ENCODE data around the gene PAQR6. TPM values are rescaled to one million over a fixed set of nuclear protein-coding genes. Genes with fewer than 3 reads are reported as not detected.

The PAQR6 gene
- total RNA-seq, 1 experiment from 2014 or later: 15.8 TPM

DNA sequence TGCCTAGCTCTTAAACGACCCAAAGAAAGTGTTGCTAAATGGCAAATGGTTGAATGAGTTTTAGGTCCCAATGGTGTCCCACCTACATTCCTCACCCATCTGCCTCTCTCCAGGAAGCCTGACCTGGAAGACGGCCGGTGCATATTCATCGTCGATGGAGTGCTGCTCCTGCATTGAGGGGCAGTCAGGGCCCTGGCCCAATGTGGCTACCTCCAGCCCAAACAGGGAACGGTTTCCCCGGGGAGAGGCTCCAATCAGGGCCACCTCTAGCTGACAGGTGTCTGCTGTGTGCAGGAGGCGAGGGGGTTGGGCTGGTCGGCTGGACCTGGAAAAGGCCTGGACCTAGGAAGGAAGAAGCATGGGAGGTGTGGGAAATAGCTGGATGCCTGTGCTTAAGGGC, 46.0 kb upstream of the PAQR6 start:
- no peak overlapping the region for H3K56ac ChIP-seq (ENCODE audit: insufficient read length, low read depth, low read length)
- H4K20me1 ChIP-seq (ENCODE audit: control insufficient read depth, insufficient read depth, insufficient read length): no peaks in the 10 kb centered on the region
- H2BK20ac ChIP-seq (ENCODE audit: low read depth, low read length, poor library complexity, severe bottlenecking): no peak overlapping the region
- no peak overlapping the region for H3K18ac ChIP-seq (ENCODE audit: insufficient read length, low read depth, low read length)
- H2AFZ ChIP-seq (ENCODE audit: low read length): no peak overlapping the region
- no peak overlapping the region for H3K27ac ChIP-seq (ENCODE audit: insufficient read length, low read depth, low read length)
- H2BK12ac ChIP-seq (ENCODE audit: insufficient read length, low read depth, low read length): no peak overlapping the region
- no peak overlapping the region for H3T11ph ChIP-seq (ENCODE audit: low read length)
- H3K4me2 ChIP-seq (ENCODE audit: insufficient read depth, insufficient read length, low read length): no peak overlapping the region
- H3K4ac ChIP-seq (ENCODE audit: low read depth, low read length): no peak overlapping the region
- H3K79me2 ChIP-seq (ENCODE audit: insufficient read depth, low read length): no peaks in the 10 kb centered on the region
- H3K4me3 Mint-ChIP-seq: peak overlapping the region in 1 of 2 experiments; percentile 9; a peak in 1 of 5 replicates
- H3K4me1 Mint-ChIP-seq: peaks cover 10 to 18% of the 10 kb centered on the region in 2 experiments
- no peak overlapping the region for H2AK5ac ChIP-seq (ENCODE audit: insufficient read length, low read length)
- H4K8ac ChIP-seq (replicated peaks; ENCODE audit: insufficient read length, low read depth, low read length): no peak overlapping the region
- H2BK120ac ChIP-seq (ENCODE audit: low read depth, low read length, poor library complexity, severe bottlenecking): no peak overlapping the region
- H3K9me3 ChIP-seq (ENCODE audit: control insufficient read depth, low read depth, low read length): no peaks in the 10 kb centered on the region
- no peak overlapping the region for H3K27ac Mint-ChIP-seq
- no peak overlapping the region for H3K23ac ChIP-seq (ENCODE audit: insufficient read length, low read depth, low read length)
- H3K27me3 ChIP-seq (ENCODE audit: insufficient read depth, low read length): no peaks in the 10 kb centered on the region; the same call in 1 of the 2 replicates
- H3K4me1 ChIP-seq (ENCODE audit: insufficient read depth, low read length): no peaks in the 10 kb centered on the region; the same call in 1 of the 2 replicates
- H3K9ac ChIP-seq (ENCODE audit: extremely low read depth, insufficient read length, low read length): no peak overlapping the region
- WGBS (ENCODE audit: extremely low coverage, insufficient read length, low lambda C conversion rate): no CpG with 5 or more reads among the region's 9 CpGs
- H3K27me3 Mint-ChIP-seq (ENCODE audit: low read depth): peaks cover under 1% of the 10 kb centered on the region
- H4K5ac ChIP-seq (ENCODE audit: insufficient read length, low read depth, low read length): no peak overlapping the region
- peaks cover 8% of the 10 kb centered on the region for H3K23me2 ChIP-seq (ENCODE audit: insufficient read length, low read depth, low read length, poor library complexity, severe bottlenecking)
- H4K91ac ChIP-seq (ENCODE audit: insufficient read length, low read depth, low read length): no peak overlapping the region
- DNase-seq: no peak
- TF ChIP-seq, protein P1, sequence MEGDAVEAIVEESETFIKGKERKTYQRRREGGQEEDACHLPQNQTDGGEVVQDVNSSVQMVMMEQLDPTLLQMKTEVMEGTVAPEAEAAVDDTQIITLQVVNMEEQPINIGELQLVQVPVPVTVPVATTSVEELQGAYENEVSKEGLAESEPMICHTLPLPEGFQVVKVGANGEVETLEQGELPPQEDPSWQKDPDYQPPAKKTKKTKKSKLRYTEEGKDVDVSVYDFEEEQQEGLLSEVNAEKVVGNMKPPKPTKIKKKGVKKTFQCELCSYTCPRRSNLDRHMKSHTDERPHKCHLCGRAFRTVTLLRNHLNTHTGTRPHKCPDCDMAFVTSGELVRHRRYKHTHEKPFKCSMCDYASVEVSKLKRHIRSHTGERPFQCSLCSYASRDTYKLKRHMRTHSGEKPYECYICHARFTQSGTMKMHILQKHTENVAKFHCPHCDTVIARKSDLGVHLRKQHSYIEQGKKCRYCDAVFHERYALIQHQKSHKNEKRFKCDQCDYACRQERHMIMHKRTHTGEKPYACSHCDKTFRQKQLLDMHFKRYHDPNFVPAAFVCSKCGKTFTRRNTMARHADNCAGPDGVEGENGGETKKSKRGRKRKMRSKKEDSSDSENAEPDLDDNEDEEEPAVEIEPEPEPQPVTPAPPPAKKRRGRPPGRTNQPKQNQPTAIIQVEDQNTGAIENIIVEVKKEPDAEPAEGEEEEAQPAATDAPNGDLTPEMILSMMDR (conservative IDR thresholded peaks at IDR 0.05): no peak
- H3K36me3 Mint-ChIP-seq (ENCODE audit: insufficient read depth in 1 of 3, low read depth in 3 of 3): peaks cover 4 to 15% (median 4%) of the 10 kb centered on the region in 3 experiments; a peak in 5 of 7 replicates
- no peak overlapping the region for H2BK5ac ChIP-seq (ENCODE audit: insufficient read length, low read length)
- H3K14ac ChIP-seq (ENCODE audit: insufficient read depth, low read length): no peak overlapping the region
- H3K79me1 ChIP-seq (ENCODE audit: insufficient read depth, low read depth, low read length, poor library complexity, severe bottlenecking): no peaks in the 10 kb centered on the region
- no peak overlapping the region for H2BK15ac ChIP-seq (ENCODE audit: low read depth, low read length)
- no peaks in the 10 kb centered on the region; a peak in 1 of 5 replicates for H3K9me3 Mint-ChIP-seq
